GM21576 (cell line): ENCODE measurements around the gene COL6A2.
"Not testable (repeated sequence)": the region's sequence is repeated elsewhere in the genome, so short reads cannot be mapped to it uniquely, and the experiment has no call there.

ENCODE experiments used
- ATAC-seq: cut with Tn5 transposase; IDR thresholded peaks from one replicate; pipeline ENCODE4 v1.9.1; 2021; ENCODE audit warnings: mild to moderate bottlenecking, moderate library complexity; ENCODE audit not compliant: unreplicated experiment

The COL6A2 gene

DNA sequence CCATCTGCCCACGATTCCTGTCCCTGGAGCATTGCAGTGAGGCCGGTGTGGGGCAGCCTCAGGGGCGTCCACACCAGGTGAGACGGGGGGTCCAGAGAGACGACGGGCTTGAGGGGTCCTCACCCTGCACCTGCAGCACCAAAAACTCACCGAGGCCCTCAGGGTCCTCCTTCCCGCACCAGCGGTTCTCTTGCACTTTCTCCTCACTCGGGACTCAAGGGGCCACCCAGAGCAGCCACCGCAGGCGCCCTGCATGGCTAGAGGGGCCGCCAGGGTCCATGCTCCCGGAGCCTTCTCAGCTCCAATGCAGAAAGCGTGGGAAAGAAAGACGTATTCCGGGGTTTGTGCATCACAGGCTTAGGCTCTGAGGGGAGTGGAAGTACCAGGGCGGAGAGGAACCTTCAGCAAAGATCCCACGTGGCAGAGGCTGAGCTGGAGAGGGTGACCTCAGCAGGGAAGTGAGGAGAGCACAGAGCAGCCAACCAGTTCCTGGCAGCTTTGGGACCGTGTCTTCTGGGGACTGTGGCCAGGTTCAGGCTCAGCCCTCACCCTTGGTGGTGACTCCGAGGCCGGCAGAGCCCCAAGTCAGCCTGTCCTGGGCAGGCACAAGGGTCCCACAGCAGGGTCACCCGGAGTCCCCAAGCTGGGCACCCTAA is 19.5 kb upstream of the COL6A2 start:
- no peak for ATAC-seq

GRCh38 chr21:46078978-46079351 is 18.9 kb upstream of the COL6A2 start:
- ATAC-seq, result no peak

DNA sequence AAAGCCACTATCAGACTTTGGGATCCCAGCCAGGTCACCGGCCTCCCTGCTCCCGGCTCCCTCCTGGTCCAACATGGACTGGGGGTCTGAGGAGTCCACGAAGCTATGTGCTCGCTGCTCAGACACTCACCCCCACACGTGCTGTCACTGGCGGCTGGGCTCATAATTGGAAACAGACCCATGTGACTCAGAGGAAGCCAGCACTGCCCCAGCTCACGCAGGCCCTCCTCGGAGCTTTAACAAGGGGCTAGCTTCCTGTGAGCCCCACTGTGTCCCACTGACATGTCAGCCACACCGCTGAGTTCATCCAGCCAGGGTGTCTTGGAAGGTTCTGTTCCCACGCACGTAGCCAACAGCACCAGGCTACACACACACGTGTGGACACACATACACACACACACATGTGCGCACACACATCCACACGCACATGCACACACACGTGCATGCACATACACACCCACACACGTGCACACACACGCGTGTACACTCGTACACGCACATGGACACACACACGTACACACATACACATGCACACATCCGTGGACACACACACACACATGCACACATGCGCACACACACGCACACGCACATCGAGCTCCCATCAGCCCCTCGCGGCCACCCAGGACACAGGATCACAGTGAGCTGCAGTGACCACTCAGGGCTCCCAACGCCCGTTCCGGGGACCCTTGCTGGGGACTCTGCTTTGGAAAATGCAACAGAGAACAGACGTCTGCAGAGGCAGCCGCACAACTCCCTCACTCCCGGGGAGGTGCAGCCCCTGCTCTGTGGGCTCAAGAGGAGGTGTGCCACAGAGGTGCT is 18.4 kb upstream of the COL6A2 start:
- ATAC-seq, result no peak

GRCh38 chr21:46080171-46081021 is 17.5 kb upstream of the COL6A2 start:
- no peak for ATAC-seq

GRCh38 chr21:46081022-46081861 is 16.7 kb upstream of the COL6A2 start:
- no peak for ATAC-seq

DNA sequence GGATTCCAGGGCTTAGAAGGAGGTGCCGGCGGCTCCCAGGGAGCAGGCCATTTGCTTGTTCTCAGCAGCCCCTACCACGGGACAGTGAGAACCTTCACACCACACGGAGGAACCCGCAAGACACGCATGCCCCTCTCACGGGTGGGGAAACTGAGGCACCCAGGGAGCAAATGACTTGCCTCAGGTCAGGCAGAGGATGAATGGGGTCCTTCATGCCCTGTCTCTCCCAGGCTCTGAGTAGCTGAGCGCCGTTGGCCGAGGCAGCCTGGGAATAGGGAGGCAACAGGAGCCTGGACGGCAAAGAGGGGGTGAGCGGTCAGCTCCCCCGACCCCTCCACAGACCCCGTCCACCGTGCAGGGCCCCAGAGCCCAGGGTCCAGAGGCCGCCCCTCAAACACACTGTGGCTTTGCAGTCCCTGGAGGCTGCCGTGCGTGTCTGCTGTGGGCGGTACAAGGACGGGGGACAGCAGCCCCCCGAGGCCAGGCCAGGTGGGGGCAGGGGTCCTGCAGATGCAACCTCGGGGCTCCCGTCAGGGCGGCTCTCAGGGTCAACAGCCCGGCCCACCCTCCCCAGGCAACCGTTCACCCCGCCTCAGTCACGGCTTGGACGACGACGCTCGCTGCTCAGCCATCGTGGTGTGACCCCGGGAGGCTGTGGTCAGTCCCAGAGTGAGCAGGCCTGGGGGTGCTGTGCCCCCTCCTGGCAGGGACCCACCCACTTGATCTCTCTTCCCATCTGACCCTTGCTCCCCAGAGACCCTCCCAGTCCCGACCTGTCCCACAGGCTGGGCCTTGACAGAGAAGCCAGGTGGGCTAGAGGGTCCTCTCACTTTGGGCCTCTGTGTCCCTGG is 15.8 kb upstream of the COL6A2 start:
- ATAC-seq, result no peak

- no peak for ATAC-seq
Observed at GRCh38 chr21:46082713-46082962, 15.3 kb upstream of the COL6A2 start.

GRCh38 chr21:46082963-46083790 is 14.7 kb upstream of the COL6A2 start:
- no peak for ATAC-seq

- no peak for ATAC-seq
Observed at GRCh38 chr21:46083791-46084561, 13.9 kb upstream of the COL6A2 start.

DNA sequence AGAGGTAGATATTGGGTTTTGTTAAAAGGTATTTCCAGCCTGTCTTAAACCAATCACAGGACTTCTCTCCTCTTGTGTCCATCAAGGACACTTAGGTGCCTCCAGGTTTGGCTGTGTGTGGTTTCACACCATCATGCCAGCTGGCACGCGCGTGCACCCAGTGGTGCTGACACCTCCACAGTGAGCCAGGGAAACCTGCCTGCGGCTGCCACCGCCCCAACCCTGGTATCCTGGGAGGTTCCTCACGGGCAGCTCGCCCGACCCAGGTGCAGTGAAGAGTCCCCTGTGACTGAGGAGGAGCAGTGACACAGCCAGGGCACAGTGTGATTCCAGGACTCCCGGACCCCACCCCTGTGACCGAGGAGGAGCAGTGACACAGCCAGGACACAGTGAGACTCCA is 13.2 kb upstream of the COL6A2 start:
- ATAC-seq, result no peak

DNA sequence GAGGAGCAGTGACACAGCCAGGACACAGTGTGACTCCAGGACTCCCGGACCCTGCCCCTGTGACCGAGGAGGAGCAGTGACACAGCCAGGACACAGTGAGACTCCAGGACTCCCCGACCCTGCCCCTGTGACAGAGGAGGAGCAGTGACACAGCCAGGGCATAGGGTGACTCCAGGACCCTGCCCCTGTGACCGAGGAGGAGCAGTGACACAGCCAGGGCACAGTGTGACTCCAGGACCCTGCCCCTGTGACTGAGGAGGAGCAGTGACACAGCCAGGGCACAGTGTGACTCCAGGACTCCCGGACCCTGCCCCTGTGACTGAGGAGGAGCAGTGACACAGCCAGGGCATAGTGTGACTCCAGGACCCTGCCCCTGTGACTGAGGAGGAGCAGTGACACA is 12.7 kb upstream of the COL6A2 start:
- ATAC-seq, result not testable (repeated sequence)

DNA sequence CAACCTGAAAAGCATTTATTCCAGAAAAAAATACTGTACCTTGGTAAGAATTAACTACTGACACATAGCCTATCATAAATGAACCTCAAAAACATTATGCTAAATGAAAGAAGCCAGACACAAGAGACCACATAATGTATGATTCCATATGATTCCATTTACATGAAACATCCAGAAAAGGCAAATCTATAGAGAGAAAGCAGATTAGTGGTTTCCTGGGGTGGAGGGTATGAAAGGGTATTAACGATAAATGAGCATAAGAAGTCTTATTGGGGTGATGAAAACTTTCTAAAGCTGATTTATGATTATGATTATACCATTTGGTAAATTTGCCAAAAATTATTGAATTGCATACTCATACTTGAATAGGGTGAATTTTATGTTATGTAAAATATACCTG is 10.3 kb upstream of the COL6A2 start:
- ATAC-seq, result no peak

- no peak for ATAC-seq
Observed at GRCh38 chr21:46088189-46088588, 9.7 kb upstream of the COL6A2 start.

- ATAC-seq, result no peak
Observed at GRCh38 chr21:46089285-46089684, 8.6 kb upstream of the COL6A2 start.

GRCh38 chr21:46091118-46091517 is 6.8 kb upstream of the COL6A2 start:
- ATAC-seq, result no peak

GRCh38 chr21:46091631-46092025 is 6.3 kb upstream of the COL6A2 start:
- ATAC-seq, result no peak

DNA sequence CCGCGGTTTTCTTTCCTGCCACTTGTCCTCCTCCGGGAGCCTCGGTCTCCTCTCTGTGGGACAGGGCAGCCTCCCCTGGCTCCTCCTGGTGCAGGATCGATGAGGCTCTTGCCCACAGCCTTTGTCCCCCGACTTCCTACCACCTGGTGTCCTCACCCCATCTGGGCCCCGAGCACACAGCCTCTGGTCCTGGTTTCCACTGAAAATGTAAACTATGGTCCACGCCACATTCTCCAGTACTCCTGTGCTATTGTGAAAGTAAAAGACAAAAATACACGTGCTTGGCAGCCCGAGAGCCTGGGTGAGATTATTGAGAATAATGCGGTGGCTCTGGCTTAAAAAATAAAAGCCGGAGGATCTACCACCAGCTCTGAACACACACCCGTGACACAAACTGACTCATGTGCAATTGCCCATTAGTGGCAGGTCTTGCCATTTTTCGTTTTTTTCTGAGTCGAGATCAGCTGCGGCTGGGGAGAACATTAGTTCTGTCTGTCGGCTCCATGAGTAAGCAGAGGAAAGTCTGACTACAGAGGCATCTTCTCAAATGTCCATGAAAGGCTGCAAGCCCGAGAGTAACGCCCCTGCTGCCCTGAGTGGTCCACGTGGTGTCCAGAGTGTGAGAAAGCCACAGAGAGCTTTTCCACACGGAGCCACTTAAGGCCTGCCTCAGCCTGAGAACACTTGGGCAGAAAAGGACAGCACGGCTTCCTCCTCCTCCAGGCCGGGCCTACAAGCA is 5.7 kb upstream of the COL6A2 start:
- ATAC-seq, result no peak
